GM21786 (cell line): ENCODE data around the gene APC2.

ENCODE experiments used
- ATAC-seq: cut with Tn5 transposase; IDR thresholded peaks from one replicate; pipeline ENCODE4 v1.9.1; 2021; ENCODE audit not compliant: unreplicated experiment

APC2 gene

GRCh38 chr19:1445185-1445931 lies 4.6 kb upstream of the APC2 start:
- no peak for ATAC-seq

GRCh38 chr19:1445932-1446712 lies 3.8 kb upstream of the APC2 start:
- no peak for ATAC-seq

- no peak for ATAC-seq
Measured at GRCh38 chr19:1446713-1447481, 3.0 kb upstream of the APC2 start.

GRCh38 chr19:1447504-1447903 lies 2.4 kb upstream of the APC2 start:
- no peak for ATAC-seq

DNA sequence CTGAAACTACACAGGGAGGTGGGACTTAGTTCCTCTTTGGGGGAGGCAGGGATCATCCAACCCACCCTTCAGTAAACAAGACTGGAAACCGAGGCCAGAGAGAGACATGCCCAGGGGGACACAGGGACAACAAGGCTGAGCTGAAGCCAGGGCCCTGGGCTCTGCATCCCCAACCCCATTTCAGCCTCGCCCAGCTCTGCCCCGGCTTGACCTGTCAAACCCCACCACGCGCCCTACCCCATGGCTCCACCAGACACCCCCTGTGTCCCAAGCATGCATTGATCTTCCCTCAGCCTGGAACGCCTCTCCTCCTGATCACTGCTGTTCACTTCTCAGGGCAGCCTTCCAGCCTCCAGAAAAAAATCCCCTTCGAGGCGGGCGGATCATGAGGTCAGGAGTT lies 2.0 kb upstream of the APC2 start:
- ATAC-seq, result no peak

DNA sequence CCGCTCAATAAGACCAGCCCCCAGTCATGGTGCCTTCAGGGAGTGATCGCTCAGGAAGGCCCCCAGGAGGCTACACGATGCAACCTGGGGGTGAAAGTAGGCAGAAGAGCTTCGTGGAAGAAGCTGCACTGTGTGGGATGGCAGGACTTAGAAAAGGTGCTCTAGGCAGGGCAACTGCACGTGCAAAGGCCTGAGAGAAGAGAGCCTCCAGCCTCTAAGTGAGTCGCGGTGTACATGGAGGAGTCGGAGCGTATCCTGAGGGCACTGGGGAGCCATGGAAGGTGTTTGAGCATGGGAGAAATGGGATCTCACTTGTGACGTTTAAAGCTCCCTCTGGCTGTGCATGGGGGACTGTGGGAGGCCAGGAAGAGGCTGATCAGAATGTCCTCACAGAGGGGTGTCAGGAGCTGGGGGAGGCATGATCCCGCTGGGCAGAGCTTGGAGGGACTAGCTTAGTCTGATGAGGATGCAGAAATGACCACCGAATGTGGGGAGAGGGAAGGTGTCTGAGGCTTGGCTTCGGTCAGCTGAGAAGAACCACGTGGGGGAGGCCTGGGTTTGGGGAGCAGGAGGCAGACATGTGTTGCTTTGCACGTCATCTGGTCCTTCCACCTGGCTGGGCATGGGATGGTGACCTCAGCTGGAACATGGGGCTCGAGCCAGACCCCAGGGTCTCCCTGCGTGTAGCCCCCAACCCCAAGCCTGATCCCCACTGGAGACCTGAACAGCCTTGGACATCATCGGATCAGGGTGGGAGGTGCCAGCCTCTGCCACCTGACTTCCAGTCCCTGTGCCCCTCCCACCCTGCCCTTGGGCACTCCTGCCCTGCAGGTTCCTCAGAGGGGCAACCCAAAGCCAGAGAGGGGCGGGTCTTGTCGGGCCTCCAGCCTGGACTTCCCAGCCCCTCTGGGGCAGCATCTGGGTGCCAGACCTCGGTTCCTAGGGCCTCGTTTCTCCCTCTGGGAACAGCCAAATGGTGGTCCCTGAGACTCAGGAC lies 1.1 kb downstream of the APC2 start:
- ATAC-seq, result no peak

- no peak for ATAC-seq
Measured at GRCh38 chr19:1451916-1452801, 2.2 kb downstream of the APC2 start.

DNA sequence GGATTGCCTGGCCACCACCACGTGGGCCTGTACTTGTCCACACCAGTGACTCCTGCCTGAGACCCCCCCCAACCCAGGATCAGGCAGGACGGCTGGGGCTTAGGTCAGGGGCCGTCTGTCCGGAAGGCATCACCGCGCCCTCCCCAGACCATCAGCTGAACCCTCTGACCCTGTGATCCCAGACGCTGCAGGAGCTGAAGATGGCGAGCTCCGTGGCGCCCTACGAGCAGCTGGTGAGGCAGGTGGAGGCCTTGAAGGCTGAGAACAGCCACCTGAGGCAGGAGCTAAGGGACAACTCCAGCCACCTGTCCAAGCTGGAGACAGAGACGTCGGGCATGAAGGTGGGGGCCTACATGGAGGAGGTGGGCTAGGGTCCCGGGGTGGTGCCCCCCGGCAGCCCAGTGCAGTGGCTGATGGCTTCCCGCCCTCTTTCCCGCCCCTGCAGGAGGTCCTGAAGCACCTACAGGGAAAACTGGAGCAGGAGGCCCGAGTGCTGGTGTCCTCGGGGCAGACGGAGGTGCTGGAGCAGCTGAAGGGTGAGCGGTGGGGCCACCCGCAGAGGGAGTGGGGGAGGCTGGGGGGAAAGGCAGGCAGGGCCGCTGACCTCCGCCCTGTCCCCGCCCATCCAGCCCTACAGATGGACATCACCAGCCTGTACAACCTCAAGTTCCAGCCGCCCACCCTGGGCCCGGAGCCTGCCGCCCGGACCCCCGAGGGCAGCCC lies 3.0 kb downstream of the APC2 start:
- no peak for ATAC-seq

DNA sequence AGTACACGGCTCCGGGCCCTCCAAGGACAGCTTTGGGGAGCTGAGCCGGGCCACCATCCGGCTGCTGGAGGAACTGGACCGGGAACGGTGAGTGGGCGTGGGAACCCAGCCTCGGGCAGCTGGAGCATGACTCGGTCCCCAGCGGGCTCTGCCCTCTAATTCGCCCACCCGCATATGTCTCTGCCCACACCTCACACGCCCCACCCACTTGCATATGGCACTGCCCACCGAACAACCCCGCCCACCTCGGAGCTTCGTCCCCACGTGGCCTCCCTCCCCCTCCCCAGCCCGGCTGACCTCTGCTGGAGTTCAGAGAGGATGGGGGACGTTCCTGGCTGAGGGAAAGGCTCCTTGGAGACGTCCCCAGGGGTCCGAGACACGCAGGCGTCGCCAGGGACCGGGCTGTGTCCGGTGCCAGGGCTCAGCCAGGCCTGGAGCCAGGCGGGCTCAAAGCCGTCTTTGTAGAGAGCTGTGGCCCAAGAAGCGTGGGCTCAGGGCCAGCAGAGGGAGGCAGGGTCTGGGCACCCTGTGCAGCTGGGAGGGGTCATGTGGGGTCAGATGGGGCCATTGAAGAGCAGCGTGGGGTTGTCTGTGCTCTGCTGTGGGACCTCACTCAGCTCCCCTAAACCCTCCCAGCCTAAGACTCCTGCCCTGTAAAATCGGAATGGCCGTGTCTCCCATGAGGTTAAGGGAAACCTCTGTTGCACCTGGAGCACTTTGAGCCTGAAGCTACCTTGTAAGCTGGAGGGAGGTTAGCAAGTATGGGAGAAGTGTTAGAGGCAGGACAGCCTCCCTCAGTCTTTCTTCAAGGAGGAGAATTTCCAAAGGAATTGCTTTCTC lies 3.8 kb downstream of the APC2 start:
- ATAC-seq, result no peak

DNA sequence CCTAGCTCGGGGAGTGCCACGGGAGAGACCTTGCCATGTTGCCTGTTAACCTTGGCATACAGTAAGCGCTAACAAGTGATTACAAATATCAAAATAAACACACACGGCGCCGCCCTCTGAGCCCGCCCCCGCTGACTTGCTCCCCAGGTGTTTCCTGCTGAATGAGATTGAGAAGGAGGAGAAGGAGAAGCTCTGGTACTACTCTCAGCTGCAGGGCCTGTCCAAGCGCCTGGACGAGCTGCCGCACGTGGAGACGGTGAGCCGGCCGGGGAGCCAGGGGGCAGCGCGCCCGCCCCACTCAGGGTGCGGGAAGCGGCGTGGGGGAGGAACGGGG lies 5.0 kb downstream of the APC2 start:
- no peak for ATAC-seq

GRCh38 chr19:1455336-1456120 lies 5.6 kb downstream of the APC2 start:
- no peak for ATAC-seq

GRCh38 chr19:1456121-1456900 lies 6.4 kb downstream of the APC2 start:
- no peak for ATAC-seq

DNA sequence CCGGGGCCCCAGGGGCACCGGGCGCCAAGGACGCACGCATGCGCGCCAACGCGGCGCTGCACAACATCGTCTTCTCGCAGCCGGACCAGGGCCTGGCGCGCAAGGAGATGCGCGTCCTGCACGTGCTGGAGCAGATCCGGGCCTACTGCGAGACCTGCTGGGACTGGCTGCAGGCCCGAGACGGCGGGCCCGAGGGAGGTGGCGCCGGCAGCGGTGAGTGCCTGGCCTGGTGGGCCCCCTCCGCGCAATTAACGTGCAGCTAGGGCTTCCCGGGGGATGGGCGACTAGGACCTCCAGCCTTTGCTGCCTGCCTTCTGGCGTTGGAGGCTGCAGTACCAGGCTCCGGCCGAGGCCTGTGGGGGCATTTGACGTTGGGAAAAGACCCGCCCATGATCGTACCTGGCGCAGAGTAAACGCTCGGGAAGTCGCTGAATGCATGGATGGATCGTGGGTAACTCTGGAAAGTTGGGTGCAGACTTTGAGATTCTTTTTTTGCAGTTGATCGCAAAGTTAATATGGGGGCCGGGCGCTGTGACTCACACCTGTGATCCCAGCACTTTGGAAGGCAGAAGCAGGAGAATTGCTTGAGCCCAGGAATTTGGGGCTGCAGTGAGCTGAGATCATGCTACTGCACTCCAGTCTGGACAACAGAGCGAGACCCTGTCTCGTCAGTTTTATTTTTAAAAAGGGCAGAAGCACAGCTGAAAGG lies 7.3 kb downstream of the APC2 start:
- ATAC-seq, result no peak

GRCh38 chr19:1457892-1458291 lies 8.0 kb downstream of the APC2 start:
- no peak for ATAC-seq

GRCh38 chr19:1459479-1459878 lies 9.6 kb downstream of the APC2 start:
- no peak for ATAC-seq
